Activated gamma-delta T cell treated with anti-CD3 and anti-CD28 coated beads, Interleukin-2, amount 50 U/mL, for 16 hours (primary cell): ENCODE data around the gene MACROD2.
"Not testable (repeated sequence)": the region's sequence is repeated elsewhere in the genome, so short reads cannot be mapped to it uniquely, and the experiment has no call there.

ENCODE experiments used
- DNase-seq: peaks from one replicate; pipeline ENCODE4 v3.0.0-alpha.2; 2020; ENCODE audit warnings: low read depth

The MACROD2 gene

DNA sequence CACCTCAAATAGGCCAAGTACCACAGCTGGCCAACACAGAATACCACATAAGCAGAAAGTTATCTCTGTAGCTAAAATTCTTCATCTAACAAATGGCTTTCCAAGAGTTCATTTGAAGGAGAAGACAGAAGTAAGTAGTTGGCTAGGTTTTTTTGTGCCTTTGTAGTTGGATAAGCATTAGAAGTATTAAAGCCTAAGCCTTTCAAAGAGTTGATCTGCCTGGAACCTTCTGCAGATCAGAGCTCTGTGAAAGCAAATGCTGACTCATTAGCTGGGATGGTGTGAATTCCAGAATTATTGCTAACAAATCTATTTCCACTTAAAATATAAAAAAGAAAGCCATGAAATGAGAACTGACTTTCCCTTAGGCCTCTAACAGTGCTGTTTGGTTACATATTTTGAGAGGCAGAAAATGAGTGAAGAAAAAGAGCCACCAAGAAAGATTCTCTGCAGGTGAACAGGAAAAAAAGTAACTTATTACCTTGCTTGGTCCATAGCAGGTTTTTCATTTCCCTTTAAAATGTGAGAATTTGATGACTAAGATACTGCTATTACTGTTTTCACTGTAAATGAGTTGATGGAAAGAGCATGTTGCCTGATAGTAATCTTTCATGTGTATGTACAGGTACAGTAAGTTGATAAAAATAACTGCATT is 1105.3 kb downstream of the MACROD2 start:
- no peak for DNase-seq

DNA sequence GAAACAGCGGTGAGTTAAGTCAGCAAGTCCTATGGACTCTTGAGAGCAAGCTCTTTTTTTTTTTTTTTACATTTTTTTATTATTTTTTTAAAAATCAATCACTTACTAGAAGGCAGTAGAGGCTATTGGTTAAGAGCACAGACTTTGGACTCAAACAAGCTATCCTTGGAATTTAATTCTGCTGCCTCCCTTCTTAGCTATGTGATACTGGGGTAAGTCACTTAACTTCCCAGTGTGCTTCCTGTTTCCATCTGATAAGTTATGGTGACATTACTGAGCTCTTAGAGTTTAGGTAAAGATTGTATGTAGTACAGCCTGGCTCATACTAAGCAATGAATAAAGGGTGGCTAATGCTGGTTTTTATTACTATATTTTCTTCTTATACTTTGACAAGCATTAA is 1112.6 kb downstream of the MACROD2 start:
- DNase-seq, result no peak

DNA sequence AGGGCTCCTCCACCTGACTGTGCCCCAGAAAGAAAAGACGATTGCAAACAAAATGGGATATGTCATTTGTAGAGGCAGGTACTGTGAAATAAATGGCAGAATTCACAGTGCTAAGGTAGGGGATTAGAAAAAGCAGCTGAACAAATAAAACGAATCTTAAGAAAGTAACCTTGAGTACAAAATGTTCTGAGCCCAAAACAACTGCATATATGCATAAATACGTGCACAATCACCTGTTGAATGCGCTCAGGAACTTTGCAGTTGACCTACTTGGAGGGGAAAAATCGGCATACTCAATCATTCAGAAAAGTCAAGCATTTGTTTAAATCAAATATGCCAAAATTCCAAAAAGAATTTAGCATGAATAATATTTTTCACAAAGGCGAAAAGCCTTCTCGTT is 1114.2 kb downstream of the MACROD2 start:
- DNase-seq, result no peak

DNA sequence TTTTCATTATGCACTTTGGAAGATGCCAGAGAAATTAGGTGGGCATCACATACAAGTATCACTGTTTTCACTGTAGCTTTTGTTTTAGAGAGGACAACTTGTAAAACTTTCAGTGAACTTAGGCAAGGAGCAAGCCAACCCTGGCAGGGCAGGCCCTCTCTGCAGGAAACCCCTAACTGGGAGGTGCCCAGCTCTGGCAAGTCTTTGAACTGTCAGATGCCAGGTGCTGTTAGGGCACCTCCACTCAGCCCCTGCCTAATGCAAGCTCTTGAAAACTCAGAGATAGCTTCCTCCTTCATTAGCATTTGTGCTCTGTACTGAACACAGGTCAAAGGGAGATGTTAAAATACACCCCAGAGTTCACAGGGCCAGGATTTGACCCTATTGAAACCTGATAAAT is 1116.3 kb downstream of the MACROD2 start:
- no peak for DNase-seq

DNA sequence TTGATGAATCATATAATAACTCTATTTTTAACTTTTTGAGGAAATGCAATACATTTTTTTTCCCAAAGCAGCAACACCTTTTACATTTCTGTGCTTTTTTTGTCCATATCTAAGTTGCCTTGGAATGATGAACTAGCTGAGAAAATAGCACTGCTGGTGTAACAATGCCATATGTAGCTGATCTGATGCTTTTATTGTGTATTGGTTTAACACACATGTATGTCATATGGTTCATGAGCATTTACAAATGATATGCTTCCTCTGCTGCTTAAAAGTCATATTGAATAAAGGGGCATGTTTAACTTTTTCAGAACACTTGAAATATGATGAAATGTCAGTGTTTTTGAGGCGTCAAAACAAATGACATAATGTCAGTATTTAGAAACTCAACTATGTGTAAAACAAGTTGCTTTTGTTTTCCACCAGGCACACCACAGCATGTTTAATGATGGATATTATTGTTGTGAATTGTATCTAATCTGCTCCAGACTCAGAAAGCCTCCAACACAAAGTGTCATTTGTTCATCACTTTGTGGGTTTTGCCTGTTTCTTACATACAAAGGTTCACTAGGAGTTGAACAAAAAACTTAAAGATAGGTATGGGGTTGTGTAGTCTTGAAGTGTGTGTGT is 1117.9 kb downstream of the MACROD2 start:
- no peak for DNase-seq

DNA sequence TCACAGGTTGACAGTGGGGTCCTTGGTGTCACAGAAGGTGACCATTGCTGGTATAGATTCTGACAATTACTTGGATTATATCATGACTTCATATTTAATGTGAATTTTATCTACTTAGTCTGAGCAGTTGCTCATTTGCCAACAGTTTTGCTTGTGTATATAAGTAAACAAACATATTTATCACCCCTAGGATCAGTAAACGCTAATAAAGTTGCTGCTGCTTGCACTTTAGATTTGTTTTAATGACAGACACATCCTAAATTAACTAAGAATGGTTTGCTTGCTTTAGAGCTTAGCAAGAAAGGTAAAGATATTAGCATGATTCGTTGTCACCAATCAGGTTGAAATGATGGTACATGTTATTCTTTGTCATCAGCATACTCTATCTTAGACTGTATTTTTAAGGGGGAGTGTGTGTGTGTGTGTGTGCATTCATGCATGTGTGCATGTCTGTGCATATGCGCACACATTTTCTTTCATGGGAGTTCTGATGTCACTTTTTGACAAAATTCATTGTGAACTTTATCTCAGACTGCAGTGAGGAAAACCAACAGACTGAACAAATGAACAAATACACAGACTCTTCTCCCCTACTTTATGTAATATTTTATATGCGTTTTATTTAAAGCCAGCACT is 1124.7 kb downstream of the MACROD2 start:
- no peak for DNase-seq

DNA sequence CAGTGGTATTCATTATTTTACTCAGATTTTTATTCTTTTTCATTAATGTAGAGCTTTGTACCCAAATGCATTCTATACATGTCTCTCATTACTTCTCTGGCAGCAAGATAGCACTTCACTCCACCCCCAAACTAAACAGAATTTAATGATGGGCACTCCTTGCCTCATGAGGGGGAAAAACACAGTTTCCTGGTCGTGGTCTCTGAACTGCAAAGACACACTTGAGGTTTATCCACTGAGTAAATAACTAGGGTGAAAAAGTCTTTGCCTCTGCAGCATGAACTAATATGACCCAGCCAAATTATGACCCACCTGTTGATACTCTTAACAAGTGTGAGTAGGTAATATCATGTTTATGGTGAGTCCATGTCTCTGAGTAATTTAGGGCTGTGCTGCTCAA is 1127.3 kb downstream of the MACROD2 start:
- no peak for DNase-seq

DNA sequence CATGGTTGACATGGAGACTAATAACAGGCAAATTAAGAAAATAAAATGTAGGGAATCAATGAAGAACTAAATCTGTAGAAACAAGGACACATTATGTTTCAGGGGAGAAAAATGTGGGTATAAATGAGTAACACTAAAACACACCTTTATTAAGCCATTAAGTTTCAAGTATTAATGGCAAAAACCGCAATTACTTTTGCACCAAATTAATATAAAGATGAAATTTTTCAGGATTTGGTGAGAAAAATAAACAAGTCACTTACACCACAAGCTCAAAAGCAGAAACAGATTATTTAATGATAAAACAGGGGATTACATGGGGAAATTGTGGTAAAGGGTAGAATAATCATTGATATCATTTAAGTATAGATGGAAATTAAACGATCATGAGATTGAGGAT is 1135.9 kb downstream of the MACROD2 start:
- DNase-seq, result no peak

DNA sequence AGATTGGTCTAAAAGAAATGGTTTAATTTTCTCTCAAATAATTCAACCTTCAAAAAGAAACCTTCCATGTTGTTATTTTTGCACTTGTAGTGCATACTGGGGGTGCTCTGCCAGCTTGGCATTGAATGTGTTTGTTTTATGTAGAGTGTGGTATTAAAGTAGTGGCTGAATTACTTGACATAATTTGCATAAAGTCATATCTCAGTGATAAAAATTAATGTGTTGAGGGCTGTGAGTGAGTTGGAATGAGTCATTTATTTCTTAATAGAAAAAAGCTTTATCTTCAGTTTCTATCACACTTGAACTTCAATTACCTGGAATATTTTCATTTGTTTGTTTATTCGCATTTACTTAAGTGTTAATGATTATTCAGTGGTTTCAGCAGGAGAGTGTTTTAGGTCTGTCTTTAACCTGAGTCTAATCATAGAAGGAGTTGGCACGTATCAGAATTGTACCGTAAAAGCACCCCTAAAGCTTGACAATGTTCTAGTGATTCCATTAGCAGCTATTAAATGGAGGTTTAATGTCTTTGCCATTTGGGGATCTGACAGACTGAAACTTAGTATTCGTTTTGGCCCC is 1143.3 kb downstream of the MACROD2 start:
- DNase-seq, result no peak

DNA sequence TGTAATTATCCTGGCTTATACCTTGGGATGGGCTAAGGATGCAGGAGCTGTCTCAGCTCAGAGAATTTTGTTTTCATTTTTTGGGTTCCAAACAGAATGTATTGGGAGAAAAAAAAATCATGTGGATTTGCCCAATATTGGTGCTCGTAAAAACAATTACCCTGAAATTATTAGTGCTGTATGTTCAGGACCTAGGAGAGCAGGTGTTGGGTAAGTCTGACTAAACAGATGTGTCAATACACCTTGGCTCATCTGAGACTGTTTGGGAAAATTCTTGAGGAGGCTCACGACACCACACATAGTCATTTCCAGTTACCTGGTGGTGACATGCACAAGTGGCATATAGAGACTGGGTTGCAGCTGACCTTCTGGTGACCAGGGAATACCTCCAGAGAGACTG is 1144.2 kb downstream of the MACROD2 start:
- no peak for DNase-seq

DNA sequence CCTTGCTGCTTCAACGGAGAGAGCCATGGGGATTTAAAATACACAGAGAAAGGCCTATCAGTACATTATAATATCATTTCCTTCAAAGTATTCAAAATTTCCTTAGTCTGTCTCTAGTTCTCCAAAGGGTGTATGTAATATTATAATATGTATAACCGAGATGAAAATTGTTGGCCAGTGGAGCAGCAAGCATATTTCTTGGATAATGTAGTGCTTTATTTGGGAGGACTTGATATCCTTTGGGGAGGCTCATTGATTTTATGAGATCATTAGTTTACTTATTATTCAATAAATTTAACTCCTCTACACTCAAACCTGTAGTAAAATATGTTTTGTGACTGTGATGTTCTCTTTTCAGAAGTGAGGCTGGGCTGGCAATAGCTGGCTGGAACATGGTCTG is 1145.0 kb downstream of the MACROD2 start:
- no peak for DNase-seq

DNA sequence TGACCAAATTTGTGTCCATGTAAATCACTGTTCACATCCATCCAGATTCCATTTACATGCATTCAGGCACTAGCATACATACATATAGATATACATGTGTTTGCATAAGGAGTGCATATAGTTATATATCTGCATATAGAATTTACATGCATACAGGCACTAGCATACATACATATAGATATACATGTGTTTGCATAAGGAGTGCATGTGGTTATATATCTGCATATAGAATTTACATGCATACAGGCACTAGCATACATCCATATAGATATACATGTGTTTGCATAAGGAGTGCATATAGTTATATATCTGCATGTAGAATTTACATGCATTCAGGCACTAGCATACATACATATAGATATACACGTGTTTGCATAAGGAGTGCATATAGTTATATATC is 1145.6 kb downstream of the MACROD2 start:
- DNase-seq, result not testable (repeated sequence)

DNA sequence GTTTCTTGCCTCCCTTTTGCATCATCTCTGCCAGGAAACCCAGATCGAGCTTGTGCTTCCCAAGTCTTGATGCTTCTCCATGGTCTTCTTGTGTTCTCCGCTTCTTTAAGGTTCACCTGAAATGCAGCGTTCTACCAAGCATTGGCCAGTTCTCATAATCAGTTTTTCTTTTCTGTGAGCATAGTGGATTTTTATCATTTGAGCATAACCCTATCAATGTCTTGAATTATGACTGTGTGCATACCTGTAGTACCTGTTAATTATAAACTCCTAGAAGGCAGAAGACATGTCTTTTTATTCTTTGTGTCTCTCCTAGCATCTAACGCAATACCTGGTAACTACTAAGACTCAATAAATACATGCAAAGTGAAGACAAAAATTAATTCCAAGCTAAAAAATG is 1146.5 kb downstream of the MACROD2 start:
- DNase-seq, result no peak

DNA sequence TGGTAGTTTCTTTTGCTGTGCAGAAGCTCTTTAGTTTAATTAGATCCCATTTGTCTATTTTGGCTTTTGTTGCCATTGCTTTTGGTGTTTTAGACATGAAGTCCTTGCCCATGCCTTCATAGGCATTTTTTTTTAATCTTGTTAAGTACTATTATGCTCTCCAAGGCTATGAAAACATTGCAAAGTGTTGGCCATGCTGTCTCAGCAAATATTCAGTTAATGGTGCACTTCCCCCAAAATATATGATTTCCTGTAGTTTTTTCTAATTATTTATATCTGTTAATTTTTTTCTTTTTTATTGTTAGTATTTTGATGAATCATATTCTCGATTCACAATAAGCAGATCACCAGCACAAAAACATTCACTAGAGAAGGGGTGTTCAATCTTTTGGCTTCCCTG is 1148.2 kb downstream of the MACROD2 start:
- no peak for DNase-seq

DNA sequence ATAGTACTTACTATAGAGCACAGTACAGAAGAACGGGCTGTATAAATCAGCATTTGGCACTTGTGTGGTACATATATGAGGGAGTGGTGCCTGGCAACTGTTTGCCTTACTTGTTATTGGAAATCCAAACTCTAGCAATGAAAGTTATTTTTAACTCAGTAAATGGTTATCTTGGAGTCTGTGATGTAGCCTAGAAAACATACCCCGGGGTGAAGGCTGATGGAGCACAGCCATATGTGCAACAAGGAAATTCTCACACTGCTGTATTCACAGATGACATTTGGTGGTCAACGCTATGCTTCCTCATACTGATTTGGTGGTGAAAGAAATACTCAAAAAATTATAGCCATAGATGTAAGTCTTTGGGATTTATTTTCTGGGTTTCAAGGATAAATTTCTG is 1149.6 kb downstream of the MACROD2 start:
- no peak for DNase-seq

DNA sequence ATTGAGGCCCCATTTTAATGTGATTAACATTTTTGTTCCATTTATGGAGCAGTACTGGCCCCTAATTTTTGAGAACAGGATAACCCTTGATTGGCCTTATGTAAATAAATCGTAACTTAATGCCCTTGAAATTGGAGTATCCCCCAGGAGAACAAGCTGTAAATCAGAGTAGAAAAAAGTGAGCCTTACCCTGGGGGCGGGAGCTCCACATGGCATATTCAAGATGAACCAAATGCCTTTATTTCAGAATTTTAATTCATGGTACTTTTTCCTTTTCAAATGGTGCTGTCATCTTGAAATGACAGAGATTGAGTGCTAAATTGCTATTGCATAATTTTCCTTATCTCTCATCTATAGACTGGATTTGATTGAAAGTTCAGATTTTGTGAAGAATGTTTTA is 1151.6 kb downstream of the MACROD2 start:
- DNase-seq, result no peak

DNA sequence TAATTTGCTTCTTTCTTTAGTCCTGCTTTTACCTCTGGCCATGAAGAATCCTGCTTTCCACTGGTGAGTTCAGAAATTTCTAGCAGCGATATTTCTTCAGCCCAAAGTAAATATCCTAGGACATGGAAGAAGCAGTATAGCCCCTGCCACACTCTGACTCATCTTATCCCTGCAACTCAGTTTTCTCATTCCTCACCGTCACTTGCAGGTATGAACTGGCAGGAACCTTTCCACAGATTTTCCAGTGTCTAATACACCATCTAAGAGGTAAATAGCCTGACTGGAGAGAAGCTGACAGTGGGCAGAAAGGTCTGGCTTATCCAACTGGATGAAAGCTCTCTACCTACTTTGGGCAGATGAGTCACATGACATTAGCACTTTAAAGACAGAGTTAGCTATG is 1158.8 kb downstream of the MACROD2 start:
- DNase-seq, result no peak

DNA sequence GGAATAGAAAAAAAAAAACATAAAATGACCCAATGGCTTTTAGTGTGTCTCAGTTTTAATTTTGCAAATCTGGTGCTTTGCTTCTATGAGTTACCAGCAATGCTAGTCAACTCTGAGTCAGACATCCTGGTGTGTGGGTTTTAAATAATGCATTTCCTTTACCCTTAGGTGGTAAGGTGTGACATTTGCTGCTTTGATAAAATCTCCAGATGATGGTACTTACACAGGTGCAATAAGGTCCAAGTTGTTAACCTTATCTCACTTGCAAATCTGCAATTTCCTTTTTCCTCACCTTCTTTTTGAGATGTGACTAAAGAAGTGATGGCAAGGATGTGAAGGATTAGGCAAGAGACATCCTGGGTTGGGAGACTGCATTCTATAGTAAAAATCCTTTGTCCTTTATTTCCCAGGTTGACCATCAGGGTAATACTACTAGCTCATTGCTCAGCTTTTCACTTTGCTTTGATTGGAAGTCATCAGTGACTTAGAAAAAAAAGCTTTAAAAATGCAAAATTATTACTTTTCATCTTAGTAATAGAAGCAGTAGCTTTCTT is 1160.6 kb downstream of the MACROD2 start:
- no peak for DNase-seq

DNA sequence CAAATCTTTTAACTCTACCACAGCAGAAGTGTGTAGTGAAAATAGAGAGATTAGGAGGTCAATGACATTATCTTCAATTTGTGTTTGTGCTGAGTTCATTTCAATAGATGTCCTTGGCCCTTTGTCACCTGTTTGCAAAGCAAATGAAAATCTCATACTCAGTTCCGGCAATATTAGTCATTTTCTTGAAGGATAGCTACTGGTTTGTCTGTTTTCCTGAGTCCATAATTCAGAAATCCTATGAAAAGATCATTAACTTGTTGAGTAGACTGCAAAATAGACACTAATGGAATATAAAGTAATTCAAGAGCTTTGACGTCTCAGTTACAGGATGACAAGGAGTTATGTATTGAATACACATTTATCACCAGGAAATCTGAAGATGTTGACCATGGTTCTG is 1163.2 kb downstream of the MACROD2 start:
- no peak for DNase-seq

DNA sequence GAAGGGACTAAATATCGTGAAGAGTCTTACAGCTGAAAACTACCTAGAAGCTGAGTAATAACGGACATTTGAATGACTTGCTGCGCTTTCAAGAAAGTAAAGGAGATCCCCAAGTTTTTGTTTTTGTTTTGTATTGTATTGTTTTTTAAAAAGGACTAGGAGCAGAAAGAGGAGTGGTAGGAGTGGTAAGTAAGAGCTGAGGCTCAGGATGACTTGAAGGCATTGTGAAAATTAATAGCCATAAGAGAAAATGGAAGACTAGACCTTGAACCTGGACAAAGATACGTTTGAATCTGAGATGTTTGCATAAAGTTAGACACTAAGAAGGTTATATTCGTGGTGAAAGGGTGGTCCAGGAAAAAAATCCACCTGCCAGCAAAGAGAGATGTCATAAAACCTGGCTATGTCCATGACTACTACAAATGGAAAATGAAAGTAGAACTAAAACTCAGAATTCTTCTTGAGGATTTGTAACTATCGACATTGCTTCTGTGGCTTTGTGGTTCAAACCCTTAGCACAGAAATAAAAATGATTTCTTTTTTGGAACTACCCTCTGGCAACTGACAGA is 1166.8 kb downstream of the MACROD2 start:
- no peak for DNase-seq

DNA sequence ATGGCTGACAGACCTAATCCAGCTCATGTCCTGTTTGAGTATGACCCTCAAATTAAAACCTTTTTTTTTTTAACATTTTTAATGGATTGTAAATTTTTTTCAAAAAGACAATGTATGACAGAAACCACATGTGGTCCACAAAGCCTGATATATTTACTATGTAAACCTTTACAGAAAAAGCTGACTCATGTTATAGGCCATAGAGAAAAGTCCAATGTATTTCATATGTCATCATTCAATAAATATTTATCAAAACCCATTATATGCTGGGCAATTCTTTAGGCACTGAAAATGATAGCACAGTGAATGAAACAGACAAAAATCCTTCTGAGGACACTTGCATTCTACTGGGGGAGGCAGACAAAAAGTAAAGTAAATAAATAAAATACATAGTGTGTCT is 1168.3 kb downstream of the MACROD2 start:
- no peak for DNase-seq

DNA sequence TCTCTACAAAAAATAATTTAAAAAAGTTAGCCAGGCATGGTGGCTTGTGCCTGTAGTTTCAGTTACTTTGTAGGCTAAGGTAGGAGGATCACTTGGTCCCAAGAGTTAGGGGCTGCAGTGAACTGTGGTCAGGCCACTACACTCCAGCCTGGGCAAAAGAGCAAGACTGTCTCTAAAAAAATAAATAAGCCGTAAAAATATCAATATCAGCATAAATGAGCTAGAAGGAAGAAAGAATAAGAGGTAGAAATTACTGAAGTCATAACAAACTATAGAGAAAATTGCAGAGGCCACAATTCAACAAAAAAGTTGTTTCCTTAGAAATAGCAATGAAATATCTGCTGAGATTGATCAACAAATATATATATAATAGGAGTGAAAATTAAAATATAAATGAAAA is 1169.4 kb downstream of the MACROD2 start:
- DNase-seq, result no peak

DNA sequence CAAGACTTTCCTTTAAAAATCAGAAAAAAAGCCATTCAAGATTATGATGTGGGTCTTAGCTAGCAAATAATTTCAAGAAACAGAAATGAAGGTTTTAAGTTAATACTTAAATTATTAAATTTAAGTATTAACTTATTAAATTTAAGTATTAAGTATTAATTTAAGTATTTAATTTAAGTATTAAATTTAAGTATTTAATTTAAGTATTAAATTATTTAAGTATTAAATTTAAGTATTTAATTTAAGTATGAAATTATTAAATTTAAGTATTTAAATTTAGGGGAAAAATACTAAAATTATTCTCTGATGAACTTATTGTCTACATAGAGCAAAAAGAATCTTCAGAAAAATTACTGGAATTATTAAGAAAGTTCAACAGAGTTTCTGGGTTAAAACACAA is 1171.4 kb downstream of the MACROD2 start:
- no peak for DNase-seq
